ENCODE measurements around the gene PPARD. TPM values are rescaled to one million over a fixed set of nuclear protein-coding genes. Genes with fewer than 3 reads are reported as not detected.

PPARD gene
- total and polyA plus RNA-seq, 2 experiments from 2014 or later, result 17.1 to 34.0 TPM

DNA sequence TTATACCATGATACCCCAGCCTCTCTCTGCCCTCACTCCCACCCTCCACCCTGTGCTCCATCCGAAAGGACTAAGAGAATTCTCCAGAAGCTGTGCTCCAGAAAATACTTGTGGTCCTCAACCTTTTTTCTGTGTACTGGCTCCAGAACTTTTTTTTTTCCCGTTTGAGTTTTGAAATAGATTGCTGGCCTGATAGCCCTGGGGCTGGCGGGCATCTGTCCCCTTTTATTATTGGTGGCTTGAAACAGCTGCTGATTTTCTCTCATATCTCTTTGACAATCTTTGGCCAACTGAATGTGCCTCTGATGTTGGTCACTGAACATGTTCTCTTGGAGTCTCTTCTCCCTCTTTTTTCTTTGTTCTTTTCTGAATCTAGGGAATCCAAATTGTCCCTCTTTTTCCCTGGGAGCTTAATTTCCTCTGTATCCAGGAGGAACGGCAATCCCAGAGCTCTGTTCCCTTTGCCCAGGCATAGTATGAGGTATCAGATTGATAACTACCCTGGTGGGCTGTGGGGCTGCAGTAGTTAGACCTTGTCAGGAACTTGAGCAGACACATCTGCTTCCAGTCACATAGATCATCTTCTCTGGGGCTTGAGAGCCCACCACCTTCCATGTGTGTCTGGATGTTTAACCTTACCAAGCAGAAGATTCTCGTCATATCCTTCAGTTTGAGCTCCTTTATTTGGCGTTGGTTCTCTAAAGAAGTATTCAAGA is 1.6 kb downstream of the PPARD start:
- Histone ChIP-seq H3K27me3 (no peaks in the 10 kb centered on the region), H3K4me3 (no peak overlapping the region), H3K36me3 (no peaks in the 10 kb centered on the region), H3K27ac (no peak overlapping the region), H3K4me1 (ENCODE audit: low read depth) (peaks cover 7% of the 10 kb centered on the region), H3K9me3 (ENCODE audit: low read depth) (no peaks in the 10 kb centered on the region)
- no peak for DNase-seq (ENCODE audit: low read depth in 1 of 2, low spot score in 1 of 2)
- no peak for TF ChIP-seq CTCF (IDR thresholded peaks at IDR 0.05; ENCODE audit: low read depth, low read length)

DNA sequence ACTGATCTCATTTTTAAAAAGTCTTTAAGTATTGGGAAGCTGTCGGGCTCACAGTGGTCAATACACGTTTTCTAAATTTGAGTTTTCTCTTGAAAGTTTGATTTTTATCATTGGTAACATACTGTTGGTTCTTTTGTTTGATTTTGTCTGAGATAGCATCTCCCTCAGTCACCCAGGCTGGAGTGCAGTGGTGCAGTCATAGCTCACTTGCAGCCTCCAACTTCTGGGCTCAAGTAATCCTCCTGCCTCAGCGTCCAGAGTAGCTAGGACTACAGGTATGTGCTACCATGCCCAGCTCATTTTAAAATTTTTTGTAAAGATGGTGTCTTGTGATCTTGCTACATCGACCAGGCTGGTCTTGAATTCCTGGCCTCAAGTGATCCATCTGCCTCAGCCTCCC is 9.1 kb downstream of the PPARD start:
- H3K4me3 ChIP-seq, result no peak overlapping the region
- no peaks in the 10 kb centered on the region for H3K27me3 ChIP-seq
- no peaks in the 10 kb centered on the region for H3K4me1 ChIP-seq (ENCODE audit: low read depth)
- no peak overlapping the region for H3K27ac ChIP-seq
- no peaks in the 10 kb centered on the region for H3K9me3 ChIP-seq (ENCODE audit: low read depth)
- no peak for DNase-seq (ENCODE audit: low read depth in 1 of 2, low spot score in 1 of 2)
- TF ChIP-seq CTCF (IDR thresholded peaks at IDR 0.05; ENCODE audit: low read depth, low read length), result no peak
- H3K36me3 ChIP-seq, result peaks cover 9% of the 10 kb centered on the region

GRCh38 chr6:35352735-35353134 is 10.4 kb downstream of the PPARD start:
- Histone ChIP-seq H3K27ac (no peak overlapping the region), H3K36me3 (peaks cover 9% of the 10 kb centered on the region), H3K9me3 (ENCODE audit: low read depth) (no peaks in the 10 kb centered on the region), H3K27me3 (no peaks in the 10 kb centered on the region), H3K4me1 (ENCODE audit: low read depth) (no peaks in the 10 kb centered on the region), H3K4me3 (no peak overlapping the region)
- TF ChIP-seq CTCF (IDR thresholded peaks at IDR 0.05; ENCODE audit: low read depth, low read length), result no peak
- DNase-seq (ENCODE audit: low read depth in 1 of 2, low spot score in 1 of 2), result no peak

DNA sequence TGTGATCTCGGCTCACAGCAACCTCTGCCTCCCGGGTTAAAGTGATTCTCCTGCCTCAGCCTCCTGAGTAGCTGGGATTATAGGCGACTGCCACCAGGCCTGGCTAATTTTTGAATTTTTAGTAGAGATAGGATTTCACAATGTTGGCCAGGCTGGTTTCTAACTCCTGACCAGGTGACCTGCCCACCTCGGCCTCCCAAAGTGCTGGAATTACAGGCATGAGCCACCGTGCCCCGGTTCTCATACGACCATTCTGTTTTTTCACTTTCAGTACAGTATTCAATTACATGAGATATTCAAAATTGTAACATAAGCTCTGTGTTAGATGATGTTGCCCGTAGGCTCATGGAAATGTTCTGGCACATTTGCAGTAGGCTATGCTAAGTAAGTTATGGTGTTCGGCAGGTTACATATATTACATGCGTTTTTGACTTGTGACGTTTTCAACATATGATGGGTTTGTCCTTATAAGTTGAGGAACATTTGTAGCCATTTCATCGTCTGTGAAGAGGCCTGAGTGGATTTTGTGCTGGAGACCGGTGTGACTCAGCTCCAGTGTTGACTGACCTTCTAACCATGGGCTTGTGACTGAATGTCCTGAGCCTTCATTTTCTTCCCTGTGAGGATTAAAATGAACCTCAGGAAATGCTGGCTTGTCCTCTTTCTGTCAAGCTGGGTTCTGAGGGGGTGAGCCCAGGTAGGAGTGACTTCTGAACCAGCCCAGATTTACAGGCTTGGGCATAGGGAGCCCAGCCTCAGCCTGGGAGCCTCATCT is 12.2 kb downstream of the PPARD start:
- no peak overlapping the region for H3K27ac ChIP-seq
- DNase-seq (ENCODE audit: low read depth in 1 of 2, low spot score in 1 of 2), result no peak

DNA sequence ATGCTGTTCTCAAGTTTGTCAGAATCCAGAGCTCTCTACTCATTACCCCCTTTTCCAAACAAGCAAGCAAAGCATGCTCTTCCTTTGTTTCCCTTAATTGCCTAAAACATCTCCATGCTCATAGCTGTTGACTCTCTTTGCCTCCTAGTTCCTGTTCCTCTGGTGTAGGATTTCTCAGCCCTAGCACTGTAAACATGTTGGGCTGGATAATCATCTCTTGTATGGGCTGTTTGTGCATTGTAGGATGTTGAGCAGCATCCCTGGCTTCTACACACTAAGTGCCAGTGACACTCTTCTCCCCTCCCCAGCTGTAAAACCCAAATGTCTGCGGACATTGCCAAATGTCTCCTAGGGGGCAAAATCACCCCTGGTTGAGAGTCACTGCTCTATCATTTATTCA is 14.0 kb downstream of the PPARD start:
- peaks cover 9% of the 10 kb centered on the region for H3K36me3 ChIP-seq
- DNase-seq (ENCODE audit: low read depth in 1 of 2, low spot score in 1 of 2), result no peak
- H3K27ac ChIP-seq, result no peak overlapping the region
- TF ChIP-seq CTCF (IDR thresholded peaks at IDR 0.05; ENCODE audit: low read depth, low read length), result no peak
- no peaks in the 10 kb centered on the region for H3K27me3 ChIP-seq
- H3K4me1 ChIP-seq (ENCODE audit: low read depth), result peaks cover 10% of the 10 kb centered on the region
- no peak overlapping the region for H3K4me3 ChIP-seq
- H3K9me3 ChIP-seq (ENCODE audit: low read depth), result no peaks in the 10 kb centered on the region

More for the DNA sequence above, 12.2 kb downstream of the PPARD start:
- H3K4me3 ChIP-seq, result no peak overlapping the region
- H3K36me3 ChIP-seq, result peaks cover 9% of the 10 kb centered on the region
- no peak for TF ChIP-seq CTCF (IDR thresholded peaks at IDR 0.05; ENCODE audit: low read depth, low read length)
- no peaks in the 10 kb centered on the region for H3K27me3 ChIP-seq
- H3K9me3 ChIP-seq (ENCODE audit: low read depth), result no peaks in the 10 kb centered on the region
- no peaks in the 10 kb centered on the region for H3K4me1 ChIP-seq (ENCODE audit: low read depth)

Measured in cardiac muscle cell (in vitro differentiated cells and primary cell).